Activated CD4-positive, alpha-beta T cell treated with anti-CD3 and anti-CD28 coated beads for 1 hour (primary cell): ENCODE results near the gene LMBR1.
"Not testable (repeated sequence)": the region's sequence is repeated elsewhere in the genome, so short reads cannot be mapped to it uniquely, and the experiment has no call there.

ENCODE experiments used
- DNase-seq: peaks from one replicate; pipeline ENCODE4 v3.0.0-alpha.2; 2020

Gene LMBR1

DNA sequence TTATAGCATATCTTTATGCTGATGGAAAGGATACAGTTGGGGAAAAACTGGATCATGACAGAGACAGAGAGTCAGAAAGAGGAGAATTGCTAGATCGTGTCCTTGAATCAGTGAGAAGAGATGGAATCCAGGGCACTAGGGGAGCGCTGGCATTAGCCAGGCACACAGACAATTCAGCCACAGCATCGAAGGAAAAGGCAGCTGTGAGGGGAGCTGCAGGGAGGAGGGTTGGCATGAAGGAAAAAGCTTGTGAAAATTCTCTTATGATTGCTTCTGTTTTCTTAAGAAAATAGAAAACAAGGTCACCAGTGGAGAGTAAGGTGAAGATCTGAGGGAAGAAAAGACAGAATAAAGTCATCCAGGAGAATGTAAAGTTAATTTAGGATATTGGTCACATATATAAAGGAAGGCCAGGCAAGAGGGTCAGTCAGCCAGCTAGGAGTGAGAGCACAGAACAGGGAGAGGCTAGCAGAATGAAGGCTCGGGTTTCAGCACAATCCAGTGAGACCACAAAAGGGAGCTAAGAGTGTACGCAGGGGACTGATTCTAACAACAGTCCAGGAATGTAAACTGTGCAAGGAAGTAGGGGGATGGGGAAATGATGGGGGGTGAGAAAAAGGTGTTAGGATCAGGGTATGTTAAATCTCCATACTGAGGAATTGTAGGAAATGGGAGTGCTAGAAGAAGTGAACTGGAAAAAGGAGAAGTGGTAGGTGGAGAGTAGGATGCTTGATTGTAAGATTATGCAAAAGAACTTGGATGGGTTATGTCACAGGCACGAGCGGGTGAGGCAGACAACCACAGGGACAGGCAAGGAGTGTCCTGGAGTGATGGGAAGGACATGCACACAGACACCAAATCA is 140.4 kb downstream of the LMBR1 start:
- DNase-seq = no peak

GRCh38 chr7:156751319-156751718 is 141.7 kb downstream of the LMBR1 start:
- DNase-seq = no peak

DNA sequence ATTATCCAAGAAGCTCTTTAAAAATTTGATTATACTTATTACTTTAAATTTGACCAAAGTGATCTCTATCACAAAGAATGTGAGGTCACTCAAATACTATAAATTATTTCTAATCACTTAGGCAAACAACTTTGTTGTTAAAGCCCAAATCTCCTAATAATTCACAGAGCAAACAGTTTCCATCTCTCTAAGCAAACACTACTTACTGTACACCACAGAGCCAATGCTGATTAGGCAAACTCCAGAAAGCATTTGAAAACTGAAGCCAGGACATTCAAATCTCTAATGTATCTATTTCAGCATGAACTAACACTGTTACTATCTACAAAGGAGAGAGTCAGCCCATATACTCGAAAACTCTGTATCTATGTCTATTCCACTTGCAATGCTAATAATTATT is 145.3 kb downstream of the LMBR1 start:
- DNase-seq = no peak

DNA sequence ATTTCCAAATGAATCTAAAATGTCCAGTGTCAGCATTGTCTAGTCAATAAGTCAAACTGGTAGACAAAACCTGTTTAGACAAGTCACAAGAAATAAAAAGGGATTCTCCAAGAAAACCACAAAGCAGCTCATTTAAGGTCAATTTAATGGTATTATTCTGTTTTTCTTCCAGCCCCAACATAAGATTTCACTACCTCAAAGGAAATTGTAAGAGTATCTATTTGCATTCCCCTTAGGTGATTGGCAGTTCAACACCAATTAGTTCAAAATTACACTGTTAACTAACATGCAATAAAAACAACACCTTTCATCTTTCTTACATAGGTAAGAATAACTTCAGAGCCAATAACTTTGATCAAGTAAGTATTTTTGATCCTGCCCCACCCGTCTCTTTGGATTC is 146.1 kb downstream of the LMBR1 start:
- DNase-seq = no peak

- DNase-seq = no peak
Measured at GRCh38 chr7:156739596-156739995, 153.4 kb downstream of the LMBR1 start.

DNA sequence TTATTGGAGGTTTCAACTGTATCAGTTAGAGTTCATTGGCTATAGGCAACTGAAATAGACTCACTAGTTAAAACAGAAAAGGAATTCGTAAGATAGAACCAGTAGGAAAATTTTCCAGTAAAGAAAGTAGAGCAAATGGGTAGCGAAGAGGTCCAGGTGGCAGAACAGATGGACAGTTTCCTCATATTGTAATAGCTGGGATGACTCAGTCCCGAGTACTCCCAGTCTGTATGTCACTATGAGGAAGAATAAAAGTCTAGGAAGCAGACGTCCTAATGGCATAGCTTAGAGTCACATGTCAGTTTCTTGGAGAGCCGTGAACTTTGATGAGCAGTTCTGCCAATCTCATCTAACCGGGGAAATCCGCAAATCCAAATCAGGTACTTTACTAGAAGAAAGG is 157.1 kb downstream of the LMBR1 start:
- DNase-seq = no peak

GRCh38 chr7:156733638-156734037 is 159.3 kb downstream of the LMBR1 start:
- DNase-seq = no peak

DNA sequence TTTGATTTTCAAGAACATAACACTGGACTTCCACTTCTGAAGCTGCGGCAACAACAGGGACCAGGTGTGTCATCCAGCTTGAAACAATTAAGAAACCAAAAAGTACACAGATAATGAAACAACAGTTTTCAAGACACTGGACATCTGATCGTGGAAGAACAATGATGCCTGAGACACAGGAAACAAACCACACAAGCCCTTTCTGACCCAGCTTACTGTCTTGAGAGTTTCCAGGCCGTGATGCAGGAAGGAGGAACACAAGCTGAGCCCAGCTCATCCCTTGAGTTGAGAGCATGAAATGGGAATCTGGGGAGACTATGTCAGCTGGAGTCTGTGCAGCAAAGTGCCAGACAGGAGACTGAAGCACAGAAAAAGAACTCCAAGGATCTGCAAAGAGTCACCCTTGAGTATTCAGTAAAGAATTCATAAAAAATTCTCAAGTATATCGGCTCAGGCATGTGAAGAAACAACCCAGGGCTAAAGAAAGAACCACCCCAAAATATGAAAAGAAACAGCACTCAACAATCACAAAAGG is 160.8 kb downstream of the LMBR1 start:
- DNase-seq = no peak

GRCh38 chr7:156731651-156732050 is 161.3 kb downstream of the LMBR1 start:
- no peak for DNase-seq

- DNase-seq = no peak
Measured at GRCh38 chr7:156725936-156726335, 167.0 kb downstream of the LMBR1 start.

DNA sequence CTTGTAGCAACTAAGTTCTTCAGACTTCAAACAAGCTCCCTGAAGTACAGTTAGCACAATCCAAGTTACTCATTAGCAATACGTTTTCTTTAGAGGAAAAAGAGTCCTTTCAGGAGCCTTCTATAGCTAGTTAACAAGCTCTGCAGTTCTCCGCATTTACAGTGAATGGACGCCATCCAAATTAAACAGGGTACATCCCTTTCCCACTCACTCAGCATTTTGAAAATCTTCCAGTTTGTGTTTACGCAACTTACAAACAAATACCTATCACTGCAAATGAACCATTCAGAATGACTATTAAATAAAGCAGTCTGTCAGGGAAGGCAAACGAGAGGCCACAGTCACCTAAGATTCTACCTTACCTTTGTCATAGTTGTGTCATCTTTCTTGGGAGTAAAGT is 167.9 kb downstream of the LMBR1 start:
- no peak for DNase-seq

DNA sequence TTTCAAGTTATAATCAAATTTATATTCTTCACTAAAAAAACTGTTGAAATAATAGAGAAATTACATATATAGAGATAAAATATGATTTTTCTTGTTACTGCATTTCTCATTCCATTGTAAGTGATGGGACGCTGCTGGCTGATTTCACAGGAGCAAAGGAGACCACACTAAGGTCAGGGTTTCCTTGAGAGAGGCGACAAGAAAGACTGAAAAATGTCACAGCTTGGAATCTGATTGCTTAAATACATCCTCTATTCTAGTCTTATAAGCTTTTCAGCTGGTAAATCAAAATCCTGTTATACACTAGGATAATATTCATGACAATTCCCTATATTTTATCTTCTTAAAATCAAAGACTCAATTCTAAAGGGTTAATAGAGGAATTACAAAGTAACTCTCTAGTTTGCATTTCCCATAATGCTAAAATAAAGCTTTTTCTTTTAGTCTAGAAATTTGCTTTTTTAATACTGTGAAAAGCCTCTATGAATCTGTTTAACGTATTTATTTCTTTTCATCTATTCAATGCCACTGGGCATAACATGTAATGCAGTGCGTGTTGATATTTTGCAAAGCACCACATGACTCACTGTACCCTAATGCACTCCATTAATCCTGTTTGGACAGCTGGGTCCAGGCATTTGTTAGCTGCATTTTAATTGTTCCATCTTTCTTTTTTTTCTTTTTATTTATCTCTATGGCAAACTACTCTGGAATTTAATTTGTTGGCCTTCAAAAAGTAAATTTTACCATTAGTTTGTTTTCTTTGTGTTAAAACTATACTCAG is 170.7 kb downstream of the LMBR1 start:
- DNase-seq = no peak

DNA sequence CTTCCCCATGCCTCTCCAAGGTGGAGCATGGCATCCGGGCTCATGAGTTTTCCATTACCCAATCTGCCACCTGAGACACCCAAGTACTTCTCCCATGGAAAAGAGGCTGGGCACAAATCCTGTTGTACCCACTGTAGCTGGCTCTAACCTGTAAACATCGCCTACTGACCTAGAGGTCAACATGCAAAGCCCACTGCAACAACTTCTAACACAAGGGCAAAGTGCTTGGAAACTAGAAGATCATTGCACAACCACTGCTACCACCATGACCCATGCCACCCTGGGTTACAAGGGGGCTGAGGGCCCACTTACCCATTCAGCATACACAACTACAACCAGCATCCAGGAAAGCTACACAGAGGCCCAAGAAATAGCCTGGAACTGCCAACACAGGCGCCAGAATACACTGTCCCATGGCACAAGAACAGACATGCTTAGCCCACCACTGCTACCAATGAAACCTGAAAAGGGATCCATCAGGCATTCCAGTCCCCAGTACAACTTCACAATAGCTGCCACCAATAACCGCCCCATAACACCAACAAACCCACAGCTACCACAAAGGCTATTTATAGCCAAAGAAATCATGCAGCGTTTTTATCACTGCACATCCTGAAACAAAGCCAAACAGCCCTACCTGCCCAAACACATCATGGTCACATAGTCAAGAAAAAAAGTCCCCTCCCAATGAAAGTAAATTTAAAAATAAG is 189.1 kb downstream of the LMBR1 start:
- no peak for DNase-seq

DNA sequence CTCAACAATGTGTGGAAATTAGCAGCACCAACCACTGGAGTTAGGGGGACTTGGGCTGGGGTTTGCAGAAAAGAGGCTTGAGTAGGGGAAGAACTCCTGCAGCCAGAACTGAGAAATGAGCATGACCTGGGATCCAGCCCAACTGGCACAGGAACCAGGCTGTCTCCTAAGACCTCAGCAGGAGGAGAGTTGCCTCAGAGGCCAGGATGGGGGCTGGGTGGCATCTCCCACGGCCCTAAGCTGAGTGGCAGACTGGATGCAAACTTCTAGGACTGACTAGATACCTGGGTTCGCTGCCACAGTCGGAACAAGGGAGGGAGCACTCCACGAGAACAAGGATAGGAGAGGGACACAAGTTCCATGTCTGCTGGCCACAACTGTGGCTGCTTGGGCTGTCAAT is 189.8 kb downstream of the LMBR1 start:
- no peak for DNase-seq

DNA sequence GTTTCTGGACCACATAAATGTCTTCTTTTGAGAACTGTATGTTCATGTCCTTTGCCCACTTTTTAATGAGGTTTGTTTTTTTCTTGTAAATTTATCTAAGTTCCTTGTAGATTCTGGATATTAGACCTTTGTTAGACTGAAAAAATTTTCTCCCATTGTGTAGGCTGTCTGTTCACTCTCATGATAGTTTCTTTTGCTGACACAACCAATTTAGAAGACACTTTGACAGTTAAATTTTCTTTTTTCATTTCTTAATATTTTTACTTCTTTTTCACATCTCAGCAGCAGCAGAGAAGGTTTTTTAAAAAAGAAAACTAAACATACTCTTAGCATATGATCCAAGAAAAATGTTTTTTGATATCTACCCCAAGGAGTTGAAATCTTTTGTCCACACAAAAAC is 190.6 kb downstream of the LMBR1 start:
- DNase-seq = no peak

GRCh38 chr7:156701787-156702186 is 191.2 kb downstream of the LMBR1 start:
- not testable (repeated sequence) for DNase-seq

DNA sequence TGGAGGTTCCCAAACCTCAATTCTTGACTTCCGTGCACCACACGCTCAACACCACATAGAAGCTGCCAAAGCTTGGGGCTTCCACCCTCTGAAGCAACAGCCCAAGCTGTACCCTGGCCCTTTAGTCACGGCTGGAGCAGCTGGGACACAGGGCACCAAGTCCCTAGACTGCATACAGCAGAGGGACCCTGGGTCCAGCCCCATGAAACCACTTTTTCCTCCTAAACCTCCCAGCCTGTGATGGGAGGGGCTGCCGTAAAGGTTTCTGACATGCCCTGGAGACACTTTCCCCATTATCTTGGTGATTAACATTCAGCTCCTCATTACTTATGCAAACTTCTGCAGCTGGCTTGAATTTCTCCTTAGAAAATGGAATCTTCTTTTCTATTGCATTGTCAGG is 194.5 kb downstream of the LMBR1 start:
- DNase-seq = not testable (repeated sequence)

DNA sequence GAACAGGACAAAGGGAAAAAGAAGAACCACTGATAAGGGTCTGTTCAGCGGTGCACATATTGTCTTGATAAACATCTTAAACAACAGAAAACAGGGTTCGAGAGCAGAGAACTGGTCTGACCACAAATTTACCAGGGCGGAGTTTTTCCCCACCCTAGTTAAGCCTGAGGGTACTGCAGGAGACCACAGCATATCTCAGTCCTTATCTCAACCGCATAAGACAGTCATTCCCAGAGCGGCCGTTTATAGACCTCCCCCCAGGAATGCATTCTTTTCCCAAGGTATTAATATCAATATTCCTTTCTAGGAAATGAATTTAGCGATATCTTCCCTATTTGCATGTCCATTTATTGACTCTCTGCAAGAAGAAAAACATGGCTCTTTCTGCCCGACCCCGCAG is 195.7 kb downstream of the LMBR1 start:
- not testable (repeated sequence) for DNase-seq

- no peak for DNase-seq
Measured at GRCh38 chr7:156693627-156694026, 199.4 kb downstream of the LMBR1 start.

DNA sequence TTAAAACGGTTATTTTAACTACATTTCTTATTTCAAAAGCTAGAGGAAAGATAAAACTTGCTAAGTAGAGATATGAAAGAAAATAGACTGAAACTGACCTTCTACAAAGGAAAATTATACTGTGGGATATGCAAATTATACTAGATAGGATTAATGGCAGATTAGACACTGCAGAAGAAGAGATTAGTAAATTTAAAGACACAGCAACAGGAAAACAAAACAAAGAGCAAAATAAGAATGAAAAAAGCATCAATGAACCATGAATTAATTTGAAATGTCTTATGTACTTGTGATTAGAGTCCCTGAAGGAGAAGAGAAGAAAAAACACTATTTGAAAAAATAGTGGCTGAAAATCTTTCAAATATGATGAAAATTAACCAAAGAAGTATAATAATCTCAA is 200.1 kb downstream of the LMBR1 start:
- DNase-seq = no peak

DNA sequence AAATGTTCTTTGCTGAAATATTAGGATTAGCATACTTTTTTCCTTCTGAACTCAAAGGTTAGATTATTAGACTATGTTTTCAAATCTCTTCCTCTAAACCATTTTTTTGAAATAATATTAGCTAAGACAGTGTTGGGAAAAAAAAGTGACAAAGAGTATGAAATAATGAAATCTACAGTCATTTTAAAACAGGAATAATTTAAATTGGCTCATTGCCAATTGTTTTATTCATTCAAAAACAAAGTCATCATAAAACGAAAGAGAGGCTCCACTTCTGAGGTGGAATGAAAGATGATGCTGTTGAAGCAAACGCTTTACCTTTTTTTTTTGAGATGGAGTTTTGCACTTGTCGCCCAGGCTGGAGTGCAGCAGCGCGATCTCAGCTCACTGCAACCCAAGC is 201.2 kb downstream of the LMBR1 start:
- no peak for DNase-seq

GRCh38 chr7:156684661-156685060 is 208.3 kb downstream of the LMBR1 start:
- no peak for DNase-seq

DNA sequence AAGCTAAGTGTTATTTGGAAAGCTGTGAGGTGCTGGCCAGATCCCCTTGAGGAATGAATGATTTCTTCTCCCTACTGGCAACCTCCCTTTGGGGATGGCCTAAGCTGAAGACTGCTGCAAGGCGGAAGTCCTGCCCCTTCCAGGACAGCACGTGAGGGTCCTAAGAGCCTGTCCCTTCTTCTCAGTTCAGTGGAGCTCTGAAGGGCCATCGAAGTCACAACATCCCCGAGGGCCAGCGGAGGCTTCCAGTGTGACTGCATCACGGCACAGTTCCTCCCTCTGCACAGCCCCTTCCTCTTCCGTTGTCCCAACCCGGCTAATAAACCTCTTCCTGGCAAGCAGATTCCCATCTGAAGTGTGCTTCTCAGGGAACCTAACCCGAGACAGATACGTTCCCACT is 208.7 kb downstream of the LMBR1 start:
- DNase-seq = no peak
